Putamen (tissue), 1 donor: Measurements from ENCODE around the gene SLC25A48.
A peak's percentile ranks its signal among the peaks of the same experiment; 100 is the strongest.

ENCODE experiments used
- DNase-seq: peaks from one replicate; pipeline ENCODE4 v3.0.0-alpha.2; 2016; ENCODE audit warnings: low spot score

SLC25A48 gene

GRCh38 chr5:135920199-135920598, 85.7 kb downstream of the SLC25A48 start:
- no peak for DNase-seq

- peak; percentile 4 for DNase-seq
Observed at GRCh38 chr5:135921388-135921787, 86.9 kb downstream of the SLC25A48 start.

- DNase-seq, result no peak
Observed at GRCh38 chr5:135930029-135930948, 95.8 kb downstream of the SLC25A48 start.

- DNase-seq, result no peak
Observed at GRCh38 chr5:135930949-135931295, 96.5 kb downstream of the SLC25A48 start.

- no peak for DNase-seq
Observed at GRCh38 chr5:135934939-135935338, 100.5 kb downstream of the SLC25A48 start.

- no peak for DNase-seq
Observed at GRCh38 chr5:135937245-135937911, 102.9 kb downstream of the SLC25A48 start.
